H1 (cell line): ENCODE measurements around the gene LRRC45. TPM values are rescaled to one million over a fixed set of nuclear protein-coding genes. Genes with fewer than 3 reads are reported as not detected.

Experiments used
- BACH1 ChIP-seq: IDR thresholded peaks from 2 replicates; pipeline ENCODE4 v1.6.1; 2012; ENCODE audit warnings: low read length, improper control_type of control experiment
- HDAC6 ChIP-seq: IDR thresholded peaks from one replicate; pipeline ENCODE4 v1.7.1; 2012; ENCODE audit warnings: low read depth, mild to moderate bottlenecking, inconsistent platforms, low read length, moderate library complexity
- MAFK ChIP-seq: IDR thresholded peaks from 2 replicates; pipeline ENCODE4 v1.6.1; 2012; ENCODE audit warnings: low read depth, mild to moderate bottlenecking, improper control_type of control experiment, low read length
- POLR2AphosphoS5 ChIP-seq: IDR thresholded peaks from 2 replicates; pipeline ENCODE4 v1.6.1; 2011; ENCODE audit warnings: low read depth, low read length
- RBBP5 ChIP-seq: IDR thresholded peaks from 2 replicates; pipeline ENCODE4 v1.7.1; 2012; ENCODE audit warnings: low read depth, mild to moderate bottlenecking, inconsistent platforms, low read length, moderate library complexity, borderline replicate concordance
- SIN3A ChIP-seq, 2 experiments: IDR thresholded peaks in 1 of 2; conservative IDR thresholded peaks in 1 of 2; 2 replicates each; pipeline ENCODE4 v1.6.1; 2011 to 2012; ENCODE audit warnings: low read length in 2 of 2, improper control_type of control experiment in 1 of 2, low read depth in 1 of 2, mild to moderate bottlenecking in 1 of 2
- TBP ChIP-seq: IDR thresholded peaks from 2 replicates; pipeline ENCODE4 v1.6.1; 2011; ENCODE audit warnings: low read depth, low read length, improper control_type of control experiment
- TCF12 ChIP-seq: IDR thresholded peaks from 2 replicates; pipeline ENCODE4 v1.6.1; 2011; ENCODE audit warnings: low read depth, mild to moderate bottlenecking, low read length
- TEAD4 ChIP-seq: IDR thresholded peaks from 2 replicates; pipeline ENCODE4 v1.6.1; 2012; ENCODE audit warnings: low read depth, low read length, inconsistent platforms, mixed read lengths
- polyA plus RNA-seq, 7 experiments: library from polyadenylated mRNA; depleted of rRNA in 3 of 7; stranded (reverse) in 5 of 7; unstranded in 2 of 7; fragments of >200 nt in 5 of 7; fragments of 200-250 nt in 2 of 7; gene quantifications; 1 replicate in 5 of 7; 2 replicates in 1 of 7; 4 replicates in 1 of 7; pipeline versions ENCODE4 v1.2.1 to v1.2.3, GENCODE V29; 2011 to 2013; ENCODE audit warnings: missing spikeins in 2 of 7, mixed read lengths in 2 of 7
- total RNA-seq: library from RNA; stranded (reverse); fragmentation: NEBNext Ultra II Directional; extraction: Animal tissue kit (Norgen Biotek cat#: 25700); gene quantifications from 2 replicates; pipeline ENCODE4 v1.2.1, GENCODE V29; 2021
- TF ChIP-seq, protein P1 (sequence below): fragments of 300-600 bp; sonication (generic); IDR thresholded peaks from 2 replicates; pipeline ENCODE4 v1.7.1; 2012; ENCODE audit warnings: low read length, moderate library complexity, mild to moderate bottlenecking, inconsistent platforms; ENCODE audit not compliant: insufficient replicate concordance
- TF ChIP-seq, protein P2 (sequence below): IDR thresholded peaks from 2 replicates; pipeline ENCODE4 v1.6.1; 2012; ENCODE audit warnings: inconsistent platforms

The LRRC45 gene
- total and polyA plus RNA-seq, 2 of the 8 experiments (the other 6 are each of a cell fraction or from before 2014, with no cell fraction given) = 11.5 to 29.0 TPM

DNA sequence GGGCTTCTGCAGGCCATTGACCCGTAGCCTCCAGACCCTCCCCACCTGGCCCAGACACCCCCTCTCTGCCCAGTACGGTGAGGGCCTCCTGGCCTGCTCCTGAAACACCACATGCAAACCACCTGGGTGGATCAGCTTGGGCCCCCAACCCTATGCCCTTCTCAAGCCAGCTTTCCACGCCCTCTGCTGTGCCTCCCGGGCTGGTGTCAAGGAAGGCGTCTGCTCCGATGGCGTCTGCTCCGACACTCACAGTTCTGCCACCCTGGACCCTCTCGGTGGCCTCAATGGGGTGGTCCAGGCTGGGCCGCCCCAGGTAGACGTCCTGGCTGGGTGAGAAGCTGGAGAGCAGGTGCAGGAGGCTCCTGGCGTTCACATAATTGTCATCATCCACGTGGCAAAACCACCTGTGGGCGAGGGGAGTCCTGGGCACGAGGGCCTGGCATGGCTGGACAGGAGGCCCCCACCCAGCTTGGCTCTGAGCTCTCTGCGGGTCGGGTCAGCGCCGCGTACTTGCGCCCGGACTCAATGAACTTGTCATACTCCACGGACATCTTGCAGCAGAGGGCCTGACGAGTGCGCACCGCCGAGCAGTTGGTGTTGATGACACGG lies 27.2 kb downstream of the LRRC45 start (continued):
- TF ChIP-seq, protein P1, sequence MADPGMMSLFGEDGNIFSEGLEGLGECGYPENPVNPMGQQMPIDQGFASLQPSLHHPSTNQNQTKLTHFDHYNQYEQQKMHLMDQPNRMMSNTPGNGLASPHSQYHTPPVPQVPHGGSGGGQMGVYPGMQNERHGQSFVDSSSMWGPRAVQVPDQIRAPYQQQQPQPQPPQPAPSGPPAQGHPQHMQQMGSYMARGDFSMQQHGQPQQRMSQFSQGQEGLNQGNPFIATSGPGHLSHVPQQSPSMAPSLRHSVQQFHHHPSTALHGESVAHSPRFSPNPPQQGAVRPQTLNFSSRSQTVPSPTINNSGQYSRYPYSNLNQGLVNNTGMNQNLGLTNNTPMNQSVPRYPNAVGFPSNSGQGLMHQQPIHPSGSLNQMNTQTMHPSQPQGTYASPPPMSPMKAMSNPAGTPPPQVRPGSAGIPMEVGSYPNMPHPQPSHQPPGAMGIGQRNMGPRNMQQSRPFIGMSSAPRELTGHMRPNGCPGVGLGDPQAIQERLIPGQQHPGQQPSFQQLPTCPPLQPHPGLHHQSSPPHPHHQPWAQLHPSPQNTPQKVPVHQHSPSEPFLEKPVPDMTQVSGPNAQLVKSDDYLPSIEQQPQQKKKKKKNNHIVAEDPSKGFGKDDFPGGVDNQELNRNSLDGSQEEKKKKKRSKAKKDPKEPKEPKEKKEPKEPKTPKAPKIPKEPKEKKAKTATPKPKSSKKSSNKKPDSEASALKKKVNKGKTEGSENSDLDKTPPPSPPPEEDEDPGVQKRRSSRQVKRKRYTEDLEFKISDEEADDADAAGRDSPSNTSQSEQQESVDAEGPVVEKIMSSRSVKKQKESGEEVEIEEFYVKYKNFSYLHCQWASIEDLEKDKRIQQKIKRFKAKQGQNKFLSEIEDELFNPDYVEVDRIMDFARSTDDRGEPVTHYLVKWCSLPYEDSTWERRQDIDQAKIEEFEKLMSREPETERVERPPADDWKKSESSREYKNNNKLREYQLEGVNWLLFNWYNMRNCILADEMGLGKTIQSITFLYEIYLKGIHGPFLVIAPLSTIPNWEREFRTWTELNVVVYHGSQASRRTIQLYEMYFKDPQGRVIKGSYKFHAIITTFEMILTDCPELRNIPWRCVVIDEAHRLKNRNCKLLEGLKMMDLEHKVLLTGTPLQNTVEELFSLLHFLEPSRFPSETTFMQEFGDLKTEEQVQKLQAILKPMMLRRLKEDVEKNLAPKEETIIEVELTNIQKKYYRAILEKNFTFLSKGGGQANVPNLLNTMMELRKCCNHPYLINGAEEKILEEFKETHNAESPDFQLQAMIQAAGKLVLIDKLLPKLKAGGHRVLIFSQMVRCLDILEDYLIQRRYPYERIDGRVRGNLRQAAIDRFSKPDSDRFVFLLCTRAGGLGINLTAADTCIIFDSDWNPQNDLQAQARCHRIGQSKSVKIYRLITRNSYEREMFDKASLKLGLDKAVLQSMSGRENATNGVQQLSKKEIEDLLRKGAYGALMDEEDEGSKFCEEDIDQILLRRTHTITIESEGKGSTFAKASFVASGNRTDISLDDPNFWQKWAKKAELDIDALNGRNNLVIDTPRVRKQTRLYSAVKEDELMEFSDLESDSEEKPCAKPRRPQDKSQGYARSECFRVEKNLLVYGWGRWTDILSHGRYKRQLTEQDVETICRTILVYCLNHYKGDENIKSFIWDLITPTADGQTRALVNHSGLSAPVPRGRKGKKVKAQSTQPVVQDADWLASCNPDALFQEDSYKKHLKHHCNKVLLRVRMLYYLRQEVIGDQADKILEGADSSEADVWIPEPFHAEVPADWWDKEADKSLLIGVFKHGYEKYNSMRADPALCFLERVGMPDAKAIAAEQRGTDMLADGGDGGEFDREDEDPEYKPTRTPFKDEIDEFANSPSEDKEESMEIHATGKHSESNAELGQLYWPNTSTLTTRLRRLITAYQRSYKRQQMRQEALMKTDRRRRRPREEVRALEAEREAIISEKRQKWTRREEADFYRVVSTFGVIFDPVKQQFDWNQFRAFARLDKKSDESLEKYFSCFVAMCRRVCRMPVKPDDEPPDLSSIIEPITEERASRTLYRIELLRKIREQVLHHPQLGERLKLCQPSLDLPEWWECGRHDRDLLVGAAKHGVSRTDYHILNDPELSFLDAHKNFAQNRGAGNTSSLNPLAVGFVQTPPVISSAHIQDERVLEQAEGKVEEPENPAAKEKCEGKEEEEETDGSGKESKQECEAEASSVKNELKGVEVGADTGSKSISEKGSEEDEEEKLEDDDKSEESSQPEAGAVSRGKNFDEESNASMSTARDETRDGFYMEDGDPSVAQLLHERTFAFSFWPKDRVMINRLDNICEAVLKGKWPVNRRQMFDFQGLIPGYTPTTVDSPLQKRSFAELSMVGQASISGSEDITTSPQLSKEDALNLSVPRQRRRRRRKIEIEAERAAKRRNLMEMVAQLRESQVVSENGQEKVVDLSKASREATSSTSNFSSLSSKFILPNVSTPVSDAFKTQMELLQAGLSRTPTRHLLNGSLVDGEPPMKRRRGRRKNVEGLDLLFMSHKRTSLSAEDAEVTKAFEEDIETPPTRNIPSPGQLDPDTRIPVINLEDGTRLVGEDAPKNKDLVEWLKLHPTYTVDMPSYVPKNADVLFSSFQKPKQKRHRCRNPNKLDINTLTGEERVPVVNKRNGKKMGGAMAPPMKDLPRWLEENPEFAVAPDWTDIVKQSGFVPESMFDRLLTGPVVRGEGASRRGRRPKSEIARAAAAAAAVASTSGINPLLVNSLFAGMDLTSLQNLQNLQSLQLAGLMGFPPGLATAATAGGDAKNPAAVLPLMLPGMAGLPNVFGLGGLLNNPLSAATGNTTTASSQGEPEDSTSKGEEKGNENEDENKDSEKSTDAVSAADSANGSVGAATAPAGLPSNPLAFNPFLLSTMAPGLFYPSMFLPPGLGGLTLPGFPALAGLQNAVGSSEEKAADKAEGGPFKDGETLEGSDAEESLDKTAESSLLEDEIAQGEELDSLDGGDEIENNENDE = no peak
- TF ChIP-seq SIN3A (conservative IDR thresholded peaks at IDR 0.05 in 1 of 2, IDR thresholded peaks at IDR 0.05 in 1 of 2; ENCODE audit: low read depth in 1 of 2, low read length in 2 of 2) (no peak), MAFK (no peak), POLR2AphosphoS5 (no peak), HDAC6 (no peak), BACH1 (no peak), TBP (no peak), RBBP5 (no peak), TEAD4 (no peak), TCF12 (no peak)
- TF ChIP-seq, protein P2, sequence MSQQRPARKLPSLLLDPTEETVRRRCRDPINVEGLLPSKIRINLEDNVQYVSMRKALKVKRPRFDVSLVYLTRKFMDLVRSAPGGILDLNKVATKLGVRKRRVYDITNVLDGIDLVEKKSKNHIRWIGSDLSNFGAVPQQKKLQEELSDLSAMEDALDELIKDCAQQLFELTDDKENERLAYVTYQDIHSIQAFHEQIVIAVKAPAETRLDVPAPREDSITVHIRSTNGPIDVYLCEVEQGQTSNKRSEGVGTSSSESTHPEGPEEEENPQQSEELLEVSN = no peak
